GM12801 (cell line): ENCODE measurements around the gene COL19A1.

ENCODE experiments used
- CTCF ChIP-seq: IDR thresholded peaks from one replicate; pipeline ENCODE4 v1.5.1; 2011; ENCODE audit warnings: control low read depth; ENCODE audit not compliant: insufficient read length; ENCODE audit errors: extremely low read depth

COL19A1 gene

GRCh38 chr6:70110126-70111022, 244.0 kb downstream of the COL19A1 start:
- no peak for TF ChIP-seq CTCF

- TF ChIP-seq CTCF = no peak
Measured at GRCh38 chr6:70111737-70112136, 245.4 kb downstream of the COL19A1 start.

GRCh38 chr6:70112716-70113115, 246.4 kb downstream of the COL19A1 start:
- TF ChIP-seq CTCF = no peak

- no peak for TF ChIP-seq CTCF
Measured at GRCh38 chr6:70113171-70113570, 246.8 kb downstream of the COL19A1 start.

- no peak for TF ChIP-seq CTCF
Measured at GRCh38 chr6:70118670-70119069, 252.3 kb downstream of the COL19A1 start.

- no peak for TF ChIP-seq CTCF
Measured at GRCh38 chr6:70119218-70119835, 253.0 kb downstream of the COL19A1 start.

- no peak for TF ChIP-seq CTCF
Measured at GRCh38 chr6:70124443-70124842, 258.1 kb downstream of the COL19A1 start.
